ENCODE measurements around the gene KIAA1217.

Gene KIAA1217

GRCh38 chr10:24533981-24534380, 325.0 kb downstream of the KIAA1217 start:
- ATAC-seq (ENCODE audit: insufficient read depth, low read depth) = no peak
- no peaks in the 10 kb centered on the region for H3K79me2 ChIP-seq (ENCODE audit: insufficient read depth, low read length)
- H3K4me1 ChIP-seq (ENCODE audit: insufficient read depth, low read length) = no peaks in the 10 kb centered on the region
- DNase-seq = no peak
- H3K4me2 ChIP-seq (ENCODE audit: insufficient read depth, low read length) = no peak overlapping the region
- no peaks in the 10 kb centered on the region for H3K27me3 ChIP-seq (ENCODE audit: insufficient read depth, low read length, poor library complexity)
- H3K27ac ChIP-seq (ENCODE audit: low read length) = no peak overlapping the region
- H4K20me1 ChIP-seq (ENCODE audit: insufficient read depth, low read length) = no peaks in the 10 kb centered on the region
- 0 out of 2 replicates have a peak, but pooled peaks cover 8% of the 10 kb centered on the region for H3K36me3 ChIP-seq (ENCODE audit: insufficient read depth, low read length)
- H3K9me3 ChIP-seq (ENCODE audit: insufficient read depth, low read length, severe bottlenecking) = no peaks in the 10 kb centered on the region
- H3K4me3 ChIP-seq (ENCODE audit: low read depth in 1 of 2, low read length in 2 of 2) = no peak overlapping the region
- no peak overlapping the region for H3K9ac ChIP-seq (ENCODE audit: low read depth, low read length)
- no peak overlapping the region for H2AFZ ChIP-seq (ENCODE audit: low read depth, low read length)
- TF ChIP-seq EZH2 (IDR thresholded peaks at IDR 0.05; ENCODE audit: borderline replicate concordance, low read depth, low read length, severe bottlenecking) (no peak), CTCF (IDR thresholded peaks at IDR 0.05; ENCODE audit: borderline replicate concordance, extremely low read depth, low read length, poor library complexity, severe bottlenecking) (no peak)

DNA sequence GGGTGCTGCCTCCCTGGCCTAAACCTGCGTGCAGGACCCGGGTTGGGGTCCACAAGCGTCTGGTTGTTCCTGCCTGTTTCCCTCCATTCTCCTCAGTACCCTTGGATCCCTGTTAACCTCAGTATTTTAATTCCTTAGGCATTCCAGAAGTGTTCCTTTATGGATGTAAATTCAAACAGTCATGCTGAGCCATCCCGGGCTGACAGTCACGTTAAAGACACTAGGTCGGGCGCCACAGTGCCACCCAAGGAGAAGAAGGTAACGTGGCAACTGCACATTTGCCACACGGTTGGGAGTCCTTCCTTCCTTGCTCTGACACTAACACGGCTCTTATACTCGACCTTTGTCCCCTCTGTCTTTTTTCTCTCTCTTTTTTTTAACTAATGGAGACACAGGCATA, 327.7 kb downstream of the KIAA1217 start:
- no peak overlapping the region for H3K27ac ChIP-seq (ENCODE audit: low read length)

DNA sequence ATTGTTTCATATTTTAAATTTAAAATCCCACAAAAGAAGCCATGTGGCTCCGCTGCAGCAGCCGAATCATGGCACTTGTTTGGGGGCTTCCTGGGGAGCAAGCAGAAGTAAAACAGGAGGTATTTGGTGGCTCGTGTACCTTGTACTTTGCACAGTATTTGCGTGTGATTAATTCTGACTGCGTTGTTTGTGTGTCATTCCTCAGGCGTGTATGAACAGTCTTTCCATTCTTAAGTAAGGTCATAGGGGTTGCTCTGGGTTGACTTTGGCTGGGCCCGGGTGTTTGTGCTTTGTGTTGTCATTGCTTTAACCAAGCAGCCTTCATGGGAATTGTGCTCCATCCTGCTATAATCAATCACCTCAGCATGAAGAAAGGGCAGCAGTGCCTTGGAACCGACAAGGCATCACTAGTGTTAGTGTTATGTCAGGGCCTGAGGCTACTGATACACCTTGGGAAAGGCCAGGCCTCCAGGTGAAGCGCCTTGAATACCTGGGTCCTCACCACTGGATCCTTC, 332.4 kb downstream of the KIAA1217 start:
- Histone ChIP-seq H4K20me1 (ENCODE audit: insufficient read depth, low read length) (no peaks in the 10 kb centered on the region), H3K27me3 (ENCODE audit: insufficient read depth, low read length, poor library complexity) (no peaks in the 10 kb centered on the region), H3K4me3 (ENCODE audit: low read depth in 1 of 2, low read length in 2 of 2) (no peak overlapping the region), H3K9me3 (ENCODE audit: insufficient read depth, low read length, severe bottlenecking) (no peaks in the 10 kb centered on the region), H3K27ac (ENCODE audit: low read length) (no peak overlapping the region), H3K9ac (ENCODE audit: low read depth, low read length) (no peak overlapping the region), H3K4me2 (ENCODE audit: insufficient read depth, low read length) (no peak overlapping the region), H3K79me2 (ENCODE audit: insufficient read depth, low read length) (no peaks in the 10 kb centered on the region), H3K36me3 (ENCODE audit: insufficient read depth, low read length) (no peaks in the 10 kb centered on the region), H3K4me1 (ENCODE audit: insufficient read depth, low read length) (no peaks in the 10 kb centered on the region), H2AFZ (ENCODE audit: low read depth, low read length) (no peak overlapping the region)
- no peak for ATAC-seq (ENCODE audit: insufficient read depth, low read depth)
- no peak for TF ChIP-seq EZH2 (IDR thresholded peaks at IDR 0.05; ENCODE audit: borderline replicate concordance, low read depth, low read length, severe bottlenecking)
- no peak for TF ChIP-seq CTCF (IDR thresholded peaks at IDR 0.05; ENCODE audit: borderline replicate concordance, extremely low read depth, low read length, poor library complexity, severe bottlenecking)
- no peak for DNase-seq

More for the DNA sequence above, 327.7 kb downstream of the KIAA1217 start:
- ATAC-seq (ENCODE audit: insufficient read depth, low read depth) (no peak), DNase-seq (no peak)
- no peaks in the 10 kb centered on the region for H3K27me3 ChIP-seq (ENCODE audit: insufficient read depth, low read length, poor library complexity)
- TF ChIP-seq CTCF (IDR thresholded peaks at IDR 0.05; ENCODE audit: borderline replicate concordance, extremely low read depth, low read length, poor library complexity, severe bottlenecking) = no peak
- 0 out of 2 replicates have a peak, but pooled peaks cover 8% of the 10 kb centered on the region for H3K36me3 ChIP-seq (ENCODE audit: insufficient read depth, low read length)
- no peaks in the 10 kb centered on the region for H3K9me3 ChIP-seq (ENCODE audit: insufficient read depth, low read length, severe bottlenecking)
- no peaks in the 10 kb centered on the region for H3K79me2 ChIP-seq (ENCODE audit: insufficient read depth, low read length)
- no peaks in the 10 kb centered on the region for H4K20me1 ChIP-seq (ENCODE audit: insufficient read depth, low read length)
- no peak overlapping the region for H3K9ac ChIP-seq (ENCODE audit: low read depth, low read length)
- H3K4me2 ChIP-seq (ENCODE audit: insufficient read depth, low read length) = no peak overlapping the region
- no peak overlapping the region for H3K4me3 ChIP-seq (ENCODE audit: low read depth in 1 of 2, low read length in 2 of 2)
- no peaks in the 10 kb centered on the region for H3K4me1 ChIP-seq (ENCODE audit: insufficient read depth, low read length)
- H2AFZ ChIP-seq (ENCODE audit: low read depth, low read length) = no peak overlapping the region
